K562 (cell line): ENCODE data around the gene ACSL3. TPM values are rescaled to one million over a fixed set of nuclear protein-coding genes. Genes with fewer than 3 reads are reported as not detected.

Experiments used
- HEY1 ChIP-seq: fragments of 250-450 bp; sonication (Bioruptor Pico); IDR thresholded peaks from 2 replicates; pipeline ENCODE4 v1.5.0; 2020; ENCODE audit warnings: mild to moderate bottlenecking, moderate library complexity, borderline replicate concordance
- HMG20A ChIP-seq: fragments of 450-650 bp; formaldehyde crosslinking; conservative IDR thresholded peaks from 2 replicates; pipeline ENCODE4 v1.4.0; 2020; ENCODE audit warnings: mild to moderate bottlenecking, mixed read lengths
- NBN ChIP-seq: fragments of 450-650 bp; IDR thresholded peaks from 2 replicates; pipeline ENCODE4 v1.6.1; 2016; ENCODE audit warnings: low read depth, mild to moderate bottlenecking
- RBM39 ChIP-seq: fragments of 200-400 bp; formaldehyde crosslinking; optimal IDR thresholded peaks from 2 replicates; pipeline ENCODE3; 2018; ENCODE audit warnings: low read depth, low read length
- SP1 ChIP-seq: sonication (generic); formaldehyde crosslinking; IDR thresholded peaks from 2 replicates; pipeline ENCODE4 v1.8.1; 2022; ENCODE audit warnings: mild to moderate bottlenecking, missing genetic modification reagents
- ZKSCAN1 ChIP-seq: fragments of 150-350 bp; IDR thresholded peaks from 2 replicates; pipeline ENCODE4 v1.6.1; 2016; ENCODE audit warnings: low read depth, low read length
- polyA plus RNA-seq, 8 experiments: library from polyadenylated mRNA; depleted of rRNA in 4 of 8; stranded (reverse) in 5 of 8; unstranded in 3 of 8; fragments of >200 nt; fragmentation: Nextera tagmentation in 2 of 8; fragmentation: Illumina TruSeq in 1 of 8; extraction: Ambion mirVana in 2 of 8; extraction: Trizol in 1 of 8; gene quantifications; 2 replicates each; pipeline versions ENCODE4 v1.2.1 to v1.2.3, GENCODE V29; 2011 to 2014; ENCODE audit warnings: inconsistent platforms in 1 of 8, missing spikeins in 1 of 8
- total RNA-seq, 7 experiments: library from RNA; depleted of rRNA in 6 of 7; stranded (reverse); fragments of >200 nt in 6 of 7; fragmentation: Illumina TruSeq in 2 of 7; extraction: Trizol in 2 of 7; gene quantifications; 2 replicates each; pipeline versions ENCODE4 v1.2.1 to v1.2.3, GENCODE V29; 2011 to 2021; ENCODE audit warnings: low replicate concordance in 1 of 7
- TF ChIP-seq, protein P1 (sequence below): fragments of 200-800 bp; sonication (Bioruptor generic); IDR thresholded peaks from 2 replicates; pipeline ENCODE4 v1.6.1; 2016; ENCODE audit warnings: missing genetic modification characterization, missing compliant biosample characterization
- TF ChIP-seq, protein P2 (sequence below): IDR thresholded peaks from 2 replicates; pipeline ENCODE4 v1.6.1; 2012; ENCODE audit warnings: low read depth, low read length, improper control_type of control experiment, borderline replicate concordance
- TF ChIP-seq, protein P3 (sequence below): fragments of 200-800 bp; sonication (Bioruptor generic); IDR thresholded peaks from 2 replicates; pipeline ENCODE4 v1.6.1; 2017; ENCODE audit warnings: missing genetic modification characterization, missing compliant biosample characterization

Gene ACSL3
- total and polyA plus RNA-seq, 9 of the 15 experiments (the other 6 are each of a cell fraction or from before 2014, with no cell fraction given): 21.3 to 123 (median 85.2) TPM

DNA sequence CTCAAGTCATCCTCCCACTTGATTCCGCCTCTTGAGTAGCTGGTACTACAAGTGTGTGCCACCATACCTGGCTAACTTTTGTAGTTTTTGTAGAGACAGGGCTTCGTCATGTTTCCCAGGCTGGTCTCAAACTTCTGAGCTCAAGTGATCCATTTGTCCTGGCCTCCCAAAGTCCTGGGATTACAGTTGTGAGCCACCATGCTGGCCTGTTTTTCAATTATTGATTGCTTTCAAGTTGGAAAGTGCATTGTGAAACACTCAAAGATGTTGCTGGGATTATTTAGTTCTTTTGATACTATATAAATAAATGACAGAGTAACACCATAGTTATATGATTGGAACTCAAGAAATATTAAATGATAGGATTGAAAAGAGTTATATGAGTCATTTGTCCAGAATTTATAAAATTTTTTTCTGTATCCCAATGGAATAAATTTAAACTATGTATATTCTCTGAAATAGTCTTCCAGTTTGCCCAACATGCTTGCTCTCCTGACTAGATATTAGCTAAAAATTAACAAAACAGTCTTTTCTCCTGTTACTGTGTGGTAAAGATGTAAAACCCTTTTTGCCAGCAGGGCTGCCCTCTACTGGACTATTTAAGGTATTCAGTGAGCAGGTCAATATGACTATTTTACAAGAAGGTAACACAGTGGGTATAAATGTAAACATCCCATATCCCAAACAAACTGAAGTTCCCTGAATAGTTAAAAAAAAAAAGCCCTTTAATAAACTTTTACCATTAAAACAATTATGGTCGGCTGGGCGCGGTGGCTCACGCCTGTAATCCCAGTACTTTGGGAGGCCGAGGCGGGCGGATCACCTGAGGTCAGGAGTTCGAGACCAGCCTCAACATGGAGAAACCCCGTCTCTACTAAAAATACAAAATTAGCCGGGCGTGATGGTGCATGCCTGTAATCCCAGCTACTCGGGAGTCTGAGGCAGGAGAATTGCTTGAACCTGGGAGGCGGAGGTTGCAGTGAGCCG is 42.7 kb downstream of the ACSL3 start (continued):
- no peak for TF ChIP-seq HEY1 (CRISPR knock-in tag)
- TF ChIP-seq, protein P1, sequence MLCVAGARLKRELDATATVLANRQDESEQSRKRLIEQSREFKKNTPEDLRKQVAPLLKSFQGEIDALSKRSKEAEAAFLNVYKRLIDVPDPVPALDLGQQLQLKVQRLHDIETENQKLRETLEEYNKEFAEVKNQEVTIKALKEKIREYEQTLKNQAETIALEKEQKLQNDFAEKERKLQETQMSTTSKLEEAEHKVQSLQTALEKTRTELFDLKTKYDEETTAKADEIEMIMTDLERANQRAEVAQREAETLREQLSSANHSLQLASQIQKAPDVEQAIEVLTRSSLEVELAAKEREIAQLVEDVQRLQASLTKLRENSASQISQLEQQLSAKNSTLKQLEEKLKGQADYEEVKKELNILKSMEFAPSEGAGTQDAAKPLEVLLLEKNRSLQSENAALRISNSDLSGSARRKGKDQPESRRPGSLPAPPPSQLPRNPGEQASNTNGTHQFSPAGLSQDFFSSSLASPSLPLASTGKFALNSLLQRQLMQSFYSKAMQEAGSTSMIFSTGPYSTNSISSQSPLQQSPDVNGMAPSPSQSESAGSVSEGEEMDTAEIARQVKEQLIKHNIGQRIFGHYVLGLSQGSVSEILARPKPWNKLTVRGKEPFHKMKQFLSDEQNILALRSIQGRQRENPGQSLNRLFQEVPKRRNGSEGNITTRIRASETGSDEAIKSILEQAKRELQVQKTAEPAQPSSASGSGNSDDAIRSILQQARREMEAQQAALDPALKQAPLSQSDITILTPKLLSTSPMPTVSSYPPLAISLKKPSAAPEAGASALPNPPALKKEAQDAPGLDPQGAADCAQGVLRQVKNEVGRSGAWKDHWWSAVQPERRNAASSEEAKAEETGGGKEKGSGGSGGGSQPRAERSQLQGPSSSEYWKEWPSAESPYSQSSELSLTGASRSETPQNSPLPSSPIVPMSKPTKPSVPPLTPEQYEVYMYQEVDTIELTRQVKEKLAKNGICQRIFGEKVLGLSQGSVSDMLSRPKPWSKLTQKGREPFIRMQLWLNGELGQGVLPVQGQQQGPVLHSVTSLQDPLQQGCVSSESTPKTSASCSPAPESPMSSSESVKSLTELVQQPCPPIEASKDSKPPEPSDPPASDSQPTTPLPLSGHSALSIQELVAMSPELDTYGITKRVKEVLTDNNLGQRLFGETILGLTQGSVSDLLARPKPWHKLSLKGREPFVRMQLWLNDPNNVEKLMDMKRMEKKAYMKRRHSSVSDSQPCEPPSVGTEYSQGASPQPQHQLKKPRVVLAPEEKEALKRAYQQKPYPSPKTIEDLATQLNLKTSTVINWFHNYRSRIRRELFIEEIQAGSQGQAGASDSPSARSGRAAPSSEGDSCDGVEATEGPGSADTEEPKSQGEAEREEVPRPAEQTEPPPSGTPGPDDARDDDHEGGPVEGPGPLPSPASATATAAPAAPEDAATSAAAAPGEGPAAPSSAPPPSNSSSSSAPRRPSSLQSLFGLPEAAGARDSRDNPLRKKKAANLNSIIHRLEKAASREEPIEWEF: no peak
- no peak for TF ChIP-seq NBN
- no peak for TF ChIP-seq RBM39
- TF ChIP-seq, protein P2, sequence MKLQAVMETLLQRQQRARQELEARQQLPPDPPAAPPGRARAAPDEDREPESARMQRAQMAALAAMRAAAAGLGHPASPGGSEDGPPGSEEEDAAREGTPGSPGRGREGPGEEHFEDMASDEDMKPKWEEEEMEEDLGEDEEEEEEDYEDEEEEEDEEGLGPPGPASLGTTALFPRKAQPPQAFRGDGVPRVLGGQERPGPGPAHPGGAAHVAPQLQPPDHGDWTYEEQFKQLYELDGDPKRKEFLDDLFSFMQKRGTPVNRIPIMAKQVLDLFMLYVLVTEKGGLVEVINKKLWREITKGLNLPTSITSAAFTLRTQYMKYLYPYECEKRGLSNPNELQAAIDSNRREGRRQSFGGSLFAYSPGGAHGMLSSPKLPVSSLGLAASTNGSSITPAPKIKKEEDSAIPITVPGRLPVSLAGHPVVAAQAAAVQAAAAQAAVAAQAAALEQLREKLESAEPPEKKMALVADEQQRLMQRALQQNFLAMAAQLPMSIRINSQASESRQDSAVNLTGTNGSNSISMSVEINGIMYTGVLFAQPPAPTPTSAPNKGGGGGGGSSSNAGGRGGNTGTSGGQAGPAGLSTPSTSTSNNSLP: no peak
- TF ChIP-seq HMG20A (CRISPR knock-in tag): no peak
- TF ChIP-seq ZKSCAN1: no peak
- TF ChIP-seq, protein P3, sequence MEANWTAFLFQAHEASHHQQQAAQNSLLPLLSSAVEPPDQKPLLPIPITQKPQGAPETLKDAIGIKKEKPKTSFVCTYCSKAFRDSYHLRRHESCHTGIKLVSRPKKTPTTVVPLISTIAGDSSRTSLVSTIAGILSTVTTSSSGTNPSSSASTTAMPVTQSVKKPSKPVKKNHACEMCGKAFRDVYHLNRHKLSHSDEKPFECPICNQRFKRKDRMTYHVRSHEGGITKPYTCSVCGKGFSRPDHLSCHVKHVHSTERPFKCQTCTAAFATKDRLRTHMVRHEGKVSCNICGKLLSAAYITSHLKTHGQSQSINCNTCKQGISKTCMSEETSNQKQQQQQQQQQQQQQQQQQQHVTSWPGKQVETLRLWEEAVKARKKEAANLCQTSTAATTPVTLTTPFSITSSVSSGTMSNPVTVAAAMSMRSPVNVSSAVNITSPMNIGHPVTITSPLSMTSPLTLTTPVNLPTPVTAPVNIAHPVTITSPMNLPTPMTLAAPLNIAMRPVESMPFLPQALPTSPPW (CRISPR knock-in tag): no peak
- TF ChIP-seq SP1: no peak
